ENCODE data around the gene ESD.

GRCh38 chr13:46812301-46812797 is 15.4 kb upstream of the ESD start:
- TF ChIP-seq CTCF (IDR thresholded peaks at IDR 0.05) (no peak), EZH2 (IDR thresholded peaks at IDR 0.05) (no peak)

Data from neural progenitor cell (in vitro differentiated cells).